OCI-LY1 (cell line): ENCODE data around the gene RAB3C.

ENCODE experiments used
- H2AFZ ChIP-seq: fragments of 200-600 bp; sonication (generic), shearing (Covaris generic); 2 replicates; pipeline ENCODE4 v1.6.0; 2014; ENCODE audit warnings: antibody characterized with exemption, mild to moderate bottlenecking, low read length
- H3F3A ChIP-seq: fragments of 200-600 bp; sonication (generic), shearing (Covaris generic); 2 replicates; pipeline ENCODE4 v1.6.0; 2014; ENCODE audit warnings: mild to moderate bottlenecking, antibody characterized with exemption, low read length, moderate library complexity; ENCODE audit not compliant: insufficient read depth
- H3K27ac ChIP-seq: fragments of 200-600 bp; sonication (generic); 2 replicates; pipeline ENCODE4 v1.5.1; 2014; ENCODE audit warnings: low read length, mixed run types, mild to moderate bottlenecking, low read depth; ENCODE audit not compliant: poor library complexity, severe bottlenecking
- H3K27me3 ChIP-seq: fragments of 200-600 bp; sonication (generic); 2 replicates; pipeline ENCODE4 v1.6.0; 2014; ENCODE audit warnings: antibody characterized with exemption, mild to moderate bottlenecking, low read length, moderate library complexity; ENCODE audit not compliant: insufficient read depth
- H3K36me3 ChIP-seq: fragments of 200-600 bp; sonication (generic); 2 replicates; pipeline ENCODE4 v1.6.1; 2014; ENCODE audit warnings: mild to moderate bottlenecking, antibody characterized with exemption, low read length, moderate library complexity, mixed read lengths; ENCODE audit not compliant: insufficient read depth
- H3K4me1 ChIP-seq: fragments of 200-600 bp; sonication (generic); 2 replicates; pipeline ENCODE4 v1.5.1; 2014; ENCODE audit warnings: mild to moderate bottlenecking, low read length, moderate library complexity; ENCODE audit not compliant: insufficient read depth, severe bottlenecking
- H3K4me2 ChIP-seq: fragments of 200-600 bp; sonication (generic), shearing (Covaris generic); 2 replicates; pipeline ENCODE4 v1.6.1; 2014; ENCODE audit warnings: low read length
- H3K4me3 ChIP-seq: fragments of 200-600 bp; sonication (generic); 2 replicates; pipeline ENCODE4 v1.5.1; 2014; ENCODE audit warnings: low read length, low read depth, mild to moderate bottlenecking, mixed read lengths; ENCODE audit not compliant: poor library complexity, severe bottlenecking
- H3K79me2 ChIP-seq: fragments of 200-600 bp; shearing (Covaris generic); 2 replicates; pipeline ENCODE4 v1.6.1; 2016; ENCODE audit warnings: mixed run types, low read length, mixed read lengths; ENCODE audit not compliant: insufficient read depth
- H3K9ac ChIP-seq: fragments of 200-600 bp; sonication (generic), shearing (Covaris generic); 2 replicates; pipeline ENCODE4 v1.6.1; 2014; ENCODE audit warnings: mild to moderate bottlenecking, low read length, mixed read lengths
- H3K9me2 ChIP-seq: fragments of 200-600 bp; sonication (generic), shearing (Covaris generic); 2 replicates; pipeline ENCODE4 v1.6.1; 2014; ENCODE audit warnings: low read depth, mild to moderate bottlenecking, low read length, mixed read lengths
- H3K9me3 ChIP-seq: fragments of 200-600 bp; shearing (Covaris generic); 2 replicates; pipeline ENCODE4 v1.6.1; 2014; ENCODE audit warnings: low read length, mixed read lengths
- H4K20me1 ChIP-seq: fragments of 200-600 bp; sonication (generic), shearing (Covaris generic); 2 replicates; pipeline ENCODE4 v1.6.0; 2016; ENCODE audit warnings: mild to moderate bottlenecking, low read length; ENCODE audit not compliant: insufficient read depth
- EZH2 ChIP-seq: fragments of 200-600 bp; sonication (generic), shearing (Covaris generic); IDR thresholded peaks from 2 replicates; pipeline ENCODE4 v1.8.0; 2017; ENCODE audit warnings: borderline replicate concordance, mixed run types, mild to moderate bottlenecking, antibody characterized with exemption, low read length, moderate library complexity, mixed read lengths
- TF ChIP-seq, protein P1 (sequence below): fragments of 200-600 bp; sonication (generic), shearing (Covaris generic); IDR thresholded peaks from 2 replicates; pipeline ENCODE4 v1.5.1; 2017; ENCODE audit warnings: mild to moderate bottlenecking, antibody characterized with exemption, low read length, moderate library complexity, mixed read lengths

RAB3C gene

DNA sequence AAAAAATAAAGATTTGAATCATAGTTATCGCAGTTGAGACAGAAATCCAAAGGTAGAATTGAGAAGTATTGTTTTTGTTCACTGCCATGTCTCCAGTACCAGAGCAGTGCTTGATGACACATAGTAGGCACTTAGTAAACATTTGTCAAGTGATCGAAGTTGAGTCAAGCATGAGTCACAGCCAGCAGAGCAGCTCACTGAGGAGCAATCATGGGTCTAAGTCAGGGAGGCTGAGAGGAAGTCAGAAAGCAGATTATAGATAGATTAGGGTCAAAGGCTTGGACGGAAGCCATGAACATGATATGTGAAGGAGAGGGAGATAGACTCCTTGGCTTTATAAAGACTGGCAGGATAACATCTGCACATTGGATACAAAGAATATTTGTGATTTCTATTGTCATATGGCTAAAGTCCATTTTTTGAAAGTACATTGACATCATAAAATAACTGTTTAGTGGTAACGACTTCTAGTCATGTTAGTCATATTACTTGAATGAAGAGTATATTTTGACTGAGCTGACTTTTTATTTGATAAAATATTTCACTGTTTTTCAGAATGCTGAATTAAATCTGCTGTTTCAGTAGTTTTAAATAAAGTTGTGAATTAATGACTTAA lies 168.5 kb downstream of the RAB3C start:
- Histone ChIP-seq H3K9me3 (no peaks in the 10 kb centered on the region), H3K27me3 (no peaks in the 10 kb centered on the region)
- no peak for TF ChIP-seq EZH2
- TF ChIP-seq, protein P1, sequence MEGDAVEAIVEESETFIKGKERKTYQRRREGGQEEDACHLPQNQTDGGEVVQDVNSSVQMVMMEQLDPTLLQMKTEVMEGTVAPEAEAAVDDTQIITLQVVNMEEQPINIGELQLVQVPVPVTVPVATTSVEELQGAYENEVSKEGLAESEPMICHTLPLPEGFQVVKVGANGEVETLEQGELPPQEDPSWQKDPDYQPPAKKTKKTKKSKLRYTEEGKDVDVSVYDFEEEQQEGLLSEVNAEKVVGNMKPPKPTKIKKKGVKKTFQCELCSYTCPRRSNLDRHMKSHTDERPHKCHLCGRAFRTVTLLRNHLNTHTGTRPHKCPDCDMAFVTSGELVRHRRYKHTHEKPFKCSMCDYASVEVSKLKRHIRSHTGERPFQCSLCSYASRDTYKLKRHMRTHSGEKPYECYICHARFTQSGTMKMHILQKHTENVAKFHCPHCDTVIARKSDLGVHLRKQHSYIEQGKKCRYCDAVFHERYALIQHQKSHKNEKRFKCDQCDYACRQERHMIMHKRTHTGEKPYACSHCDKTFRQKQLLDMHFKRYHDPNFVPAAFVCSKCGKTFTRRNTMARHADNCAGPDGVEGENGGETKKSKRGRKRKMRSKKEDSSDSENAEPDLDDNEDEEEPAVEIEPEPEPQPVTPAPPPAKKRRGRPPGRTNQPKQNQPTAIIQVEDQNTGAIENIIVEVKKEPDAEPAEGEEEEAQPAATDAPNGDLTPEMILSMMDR = no peak

DNA sequence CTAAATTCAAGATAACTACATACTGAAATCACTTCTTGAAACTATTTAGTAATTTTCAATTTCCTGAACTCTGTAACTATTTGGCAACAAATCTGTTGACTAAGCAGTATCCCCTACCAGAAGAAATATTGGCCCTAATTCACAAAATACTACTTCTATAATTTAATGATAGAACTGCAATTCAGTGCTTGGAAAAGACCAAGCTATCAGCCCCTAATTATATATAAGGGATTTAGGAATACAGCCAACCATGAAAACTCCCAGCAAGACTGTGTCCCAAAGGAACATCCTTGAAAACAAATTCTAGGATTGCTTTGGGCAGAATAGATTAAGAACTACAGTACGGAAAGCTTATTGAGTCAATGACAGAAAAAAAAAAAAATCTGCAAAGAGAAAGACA lies 169.2 kb downstream of the RAB3C start:
- H3K27me3 ChIP-seq = no peaks in the 10 kb centered on the region
- H3K79me2 ChIP-seq = no peaks in the 10 kb centered on the region
- no peak overlapping the region for H3K4me3 ChIP-seq
- H3K9me2 ChIP-seq = no peaks in the 10 kb centered on the region
- no peak overlapping the region for H3K27ac ChIP-seq
- no peaks in the 10 kb centered on the region for H4K20me1 ChIP-seq
- no peak overlapping the region for H3K9ac ChIP-seq
- TF ChIP-seq EZH2 = no peak
- TF ChIP-seq, protein P1 = no peak
- no peaks in the 10 kb centered on the region for H3K36me3 ChIP-seq
- H2AFZ ChIP-seq = no peak overlapping the region
- no peak overlapping the region for H3K4me2 ChIP-seq
- no peaks in the 10 kb centered on the region for H3K9me3 ChIP-seq
- H3F3A ChIP-seq = no peaks in the 10 kb centered on the region
- H3K4me1 ChIP-seq = no peaks in the 10 kb centered on the region

More for the DNA sequence above, 168.5 kb downstream of the RAB3C start:
- no peak overlapping the region for H2AFZ ChIP-seq
- H3K4me1 ChIP-seq = no peaks in the 10 kb centered on the region
- H3K9me2 ChIP-seq = no peaks in the 10 kb centered on the region
- no peaks in the 10 kb centered on the region for H3K79me2 ChIP-seq
- no peaks in the 10 kb centered on the region for H3K36me3 ChIP-seq
- H3F3A ChIP-seq = no peaks in the 10 kb centered on the region
- H3K4me2 ChIP-seq = no peak overlapping the region
- H4K20me1 ChIP-seq = no peaks in the 10 kb centered on the region
- no peak overlapping the region for H3K9ac ChIP-seq
- H3K27ac ChIP-seq = no peak overlapping the region
- no peak overlapping the region for H3K4me3 ChIP-seq

DNA sequence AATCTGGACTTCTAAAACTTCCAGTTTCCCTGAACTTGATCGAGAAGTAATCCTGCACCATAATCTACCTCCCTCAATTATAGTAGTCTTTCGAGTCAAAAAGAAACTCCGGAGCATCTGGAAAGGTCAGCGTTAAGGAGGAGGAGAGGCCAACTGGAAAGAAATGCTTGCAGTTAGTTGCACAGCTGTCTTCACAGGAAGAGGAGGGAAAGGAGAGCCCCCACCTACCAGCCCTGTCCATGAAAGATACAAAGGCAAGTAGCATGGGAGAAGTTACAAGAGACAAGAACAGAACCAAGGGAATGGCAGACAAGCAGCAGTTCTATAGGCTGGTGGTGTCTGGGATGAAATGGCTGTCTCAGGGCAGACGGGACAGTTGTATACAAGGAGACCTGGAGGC lies 170.6 kb downstream of the RAB3C start:
- H3K27ac ChIP-seq = no peak overlapping the region
- no peaks in the 10 kb centered on the region for H3K9me3 ChIP-seq
- H3K4me3 ChIP-seq = no peak overlapping the region
- no peaks in the 10 kb centered on the region for H3F3A ChIP-seq
- H4K20me1 ChIP-seq = no peaks in the 10 kb centered on the region
- TF ChIP-seq EZH2 = no peak
- TF ChIP-seq, protein P1 = no peak
- H3K27me3 ChIP-seq = no peaks in the 10 kb centered on the region
- H3K4me1 ChIP-seq = no peaks in the 10 kb centered on the region
- H3K4me2 ChIP-seq = no peak overlapping the region
- H3K79me2 ChIP-seq = no peaks in the 10 kb centered on the region
- H3K9ac ChIP-seq = no peak overlapping the region
- no peak overlapping the region for H2AFZ ChIP-seq
- no peaks in the 10 kb centered on the region for H3K9me2 ChIP-seq
- no peaks in the 10 kb centered on the region for H3K36me3 ChIP-seq
